GM18507 (cell line): ENCODE measurements around the gene CCDC50.

Source experiments
- DNase-seq: peaks from one replicate; pipeline ENCODE4 v3.0.0; 2011; ENCODE audit warnings: low read depth; ENCODE audit not compliant: insufficient read length; ENCODE audit errors: extremely low spot score
- FAIRE-seq: peaks from 2 replicates; lab custom pipeline; 2011; peaks lifted over from hg19 to GRCh38; lab: Jason Lieb, UNC

The CCDC50 gene

GRCh38 chr3:191368755-191369615 is 39.8 kb downstream of the CCDC50 start:
- DNase-seq = no peak
- FAIRE-seq = no peak

GRCh38 chr3:191369616-191370010 is 40.4 kb downstream of the CCDC50 start:
- no peak for FAIRE-seq
- no peak for DNase-seq

GRCh38 chr3:191372122-191372521 is 42.9 kb downstream of the CCDC50 start:
- DNase-seq = no peak
- no peak for FAIRE-seq

GRCh38 chr3:191373327-191373726 is 44.1 kb downstream of the CCDC50 start:
- FAIRE-seq (no peak), DNase-seq (no peak)

- no peak for DNase-seq
- FAIRE-seq = peak; percentile 5
Observed at GRCh38 chr3:191376516-191377141, 47.4 kb downstream of the CCDC50 start.

GRCh38 chr3:191378142-191378812 is 49.1 kb downstream of the CCDC50 start:
- DNase-seq (no peak), FAIRE-seq (no peak)

- DNase-seq = no peak
- FAIRE-seq = no peak
Observed at GRCh38 chr3:191379446-191379845, 50.3 kb downstream of the CCDC50 start.

- DNase-seq (no peak), FAIRE-seq (no peak)
Observed at GRCh38 chr3:191380001-191380400, 50.8 kb downstream of the CCDC50 start.

GRCh38 chr3:191381303-191381702 is 52.1 kb downstream of the CCDC50 start:
- no peak for FAIRE-seq
- no peak for DNase-seq

GRCh38 chr3:191382661-191383060 is 53.5 kb downstream of the CCDC50 start:
- DNase-seq (no peak), FAIRE-seq (no peak)

GRCh38 chr3:191383124-191383523 is 53.9 kb downstream of the CCDC50 start:
- FAIRE-seq (peak; percentile 12), DNase-seq (no peak)

GRCh38 chr3:191385101-191385500 is 55.9 kb downstream of the CCDC50 start:
- DNase-seq = no peak
- FAIRE-seq = no peak

GRCh38 chr3:191387441-191388077 is 58.4 kb downstream of the CCDC50 start:
- FAIRE-seq = no peak

GRCh38 chr3:191388823-191389222 is 59.6 kb downstream of the CCDC50 start:
- no peak for FAIRE-seq
- no peak for DNase-seq

More at GRCh38 chr3:191387441-191388077, 58.4 kb downstream of the CCDC50 start:
- no peak for DNase-seq

GRCh38 chr3:191390580-191390979 is 61.4 kb downstream of the CCDC50 start:
- DNase-seq (no peak), FAIRE-seq (no peak)

GRCh38 chr3:191391861-191392808 is 62.9 kb downstream of the CCDC50 start:
- no peak for DNase-seq
- FAIRE-seq = peak; percentile 24

- no peak for FAIRE-seq
Observed at GRCh38 chr3:191393146-191393545, 64.0 kb downstream of the CCDC50 start.

GRCh38 chr3:191397771-191398170 is 68.6 kb downstream of the CCDC50 start:
- DNase-seq (no peak), FAIRE-seq (no peak)

More at GRCh38 chr3:191393146-191393545, 64.0 kb downstream of the CCDC50 start:
- DNase-seq = no peak

- DNase-seq (no peak), FAIRE-seq (no peak)
Observed at GRCh38 chr3:191398607-191399006, 69.4 kb downstream of the CCDC50 start.
